Measurements from ENCODE around the gene MSI2. TPM values are rescaled to one million over a fixed set of nuclear protein-coding genes. Genes with fewer than 3 reads are reported as not detected.

Gene MSI2
- polyA plus RNA-seq, 4 donors = 85.9 to 104 (median 97.5) TPM

DNA sequence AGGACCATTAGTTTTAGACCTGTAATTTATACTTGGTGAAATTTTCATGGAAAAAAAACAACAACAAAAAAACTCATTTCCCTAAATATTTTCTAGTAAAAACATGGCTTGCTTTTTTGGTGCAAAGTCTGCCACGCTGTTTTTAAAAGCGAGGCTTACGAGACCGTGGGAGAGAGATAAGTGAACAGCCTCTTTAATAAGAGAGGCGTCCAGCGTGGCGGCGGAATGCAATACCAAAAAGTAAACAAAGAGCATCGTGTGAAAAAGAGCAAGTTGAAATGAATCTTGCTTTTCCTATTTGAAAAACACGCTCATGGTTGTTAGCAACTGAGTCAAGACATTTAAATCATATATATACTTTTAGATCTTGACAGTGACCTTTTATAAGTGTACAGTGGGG lies 10.5 kb upstream of the MSI2 start:
- DNase-seq (ENCODE audit: low read depth in 4 of 4, low spot score in 2 of 4) = no peak

DNA sequence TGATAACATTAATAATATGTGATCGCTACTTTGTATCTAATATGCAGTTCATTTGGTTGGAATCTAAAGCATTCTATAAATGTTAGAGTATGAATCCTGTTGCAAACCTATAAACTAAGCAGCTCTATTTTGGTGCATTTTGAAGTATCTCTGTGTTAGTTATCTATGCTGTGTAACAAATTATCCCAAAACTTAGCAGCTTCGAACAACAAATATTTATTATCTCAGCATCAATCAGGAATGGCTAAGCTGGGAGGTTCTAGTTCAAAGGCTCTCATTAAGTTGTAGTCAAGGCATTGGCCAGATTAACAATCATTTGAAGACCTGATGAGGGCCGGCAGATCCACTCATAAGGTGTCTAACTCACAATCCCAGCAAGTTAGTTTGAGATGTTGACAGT lies 10.1 kb upstream of the MSI2 start:
- DNase-seq (ENCODE audit: low read depth in 4 of 4, low spot score in 2 of 4) = no peak

DNA sequence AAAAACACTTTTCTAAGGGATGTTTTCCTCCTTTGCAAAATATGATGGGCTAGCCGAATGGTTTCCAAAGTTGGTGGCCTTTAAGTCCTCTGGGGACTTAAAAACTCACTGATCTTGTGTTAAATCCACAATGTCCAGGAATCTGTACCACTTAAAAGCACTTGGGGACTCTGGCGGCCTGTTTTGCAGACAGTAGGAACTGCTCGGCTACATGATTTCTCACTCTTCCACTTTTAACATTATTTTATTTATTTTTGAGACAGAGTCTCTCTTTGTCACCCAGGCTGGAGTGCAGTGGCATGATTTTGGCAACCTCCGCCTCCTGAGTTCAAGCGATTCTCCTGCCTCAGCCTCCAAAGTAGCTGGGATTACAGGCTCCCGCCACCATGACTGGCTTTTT lies 9.1 kb upstream of the MSI2 start:
- no peak for DNase-seq (ENCODE audit: low read depth in 4 of 4, low spot score in 2 of 4)

DNA sequence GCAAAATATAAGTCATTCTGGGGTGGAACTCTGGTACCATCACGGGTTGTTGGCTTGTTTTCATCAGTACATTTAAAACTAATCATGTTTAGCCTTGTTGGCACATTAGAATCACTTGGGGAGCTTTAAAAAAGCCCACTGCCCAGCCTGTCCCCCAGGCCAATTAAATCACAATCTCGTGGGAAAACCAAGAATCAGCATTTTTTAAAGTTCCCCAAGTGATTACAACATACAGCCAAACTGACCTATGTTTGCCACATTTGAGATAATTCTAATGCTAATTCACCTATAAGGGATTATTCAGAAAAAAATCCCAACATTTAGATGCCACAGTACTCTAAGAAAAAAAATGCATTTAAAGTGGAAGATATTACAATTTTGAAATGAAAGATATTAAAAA lies 8.4 kb upstream of the MSI2 start:
- no peak for DNase-seq (ENCODE audit: low read depth in 4 of 4, low spot score in 2 of 4)

DNA sequence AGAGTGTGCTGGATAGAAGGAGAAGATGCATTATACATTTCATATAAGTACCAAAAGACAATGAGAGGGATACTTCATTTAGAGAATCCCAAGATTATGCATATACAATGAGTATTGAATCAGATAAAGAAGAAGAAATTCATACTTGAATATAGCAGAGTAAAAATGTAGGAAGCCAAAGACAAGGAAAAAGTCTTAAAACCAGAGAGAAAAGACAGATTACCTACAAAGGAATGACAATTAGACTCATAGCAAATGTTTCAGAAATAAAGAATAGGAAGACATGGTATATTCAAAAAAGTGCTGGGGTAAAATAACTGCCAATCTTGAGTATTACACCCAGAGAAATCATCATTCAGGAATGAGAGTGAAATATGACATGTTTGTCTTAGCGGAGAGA lies 6.8 kb upstream of the MSI2 start:
- DNase-seq (ENCODE audit: low read depth in 4 of 4, low spot score in 2 of 4) = no peak

DNA sequence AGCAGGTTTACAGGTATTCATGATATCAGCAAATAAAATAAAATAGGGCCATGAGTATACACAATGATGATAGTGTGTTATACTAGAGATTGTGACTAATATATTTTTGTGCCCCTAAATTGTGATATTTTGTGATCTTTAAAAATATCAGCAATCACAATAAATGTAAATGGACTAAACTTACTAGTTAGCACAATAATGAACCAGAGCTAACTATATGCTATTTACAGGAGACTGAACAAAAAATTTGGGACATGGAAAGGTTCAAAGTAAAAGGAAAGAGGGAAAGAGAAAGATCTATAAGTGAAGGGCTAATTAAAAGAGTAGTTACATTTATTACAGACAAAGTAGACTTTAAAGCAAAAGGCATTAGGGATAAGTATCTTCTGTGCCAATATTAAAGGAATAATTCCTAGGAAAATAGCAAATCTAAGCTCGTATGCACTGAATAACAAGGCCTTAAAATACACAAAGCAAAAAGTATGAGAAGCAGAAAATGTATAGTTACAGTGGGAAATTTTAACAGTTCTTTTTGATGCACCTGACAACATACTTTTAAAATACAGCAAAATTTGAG lies 5.0 kb upstream of the MSI2 start:
- DNase-seq (ENCODE audit: low read depth in 4 of 4, low spot score in 2 of 4) = no peak

DNA sequence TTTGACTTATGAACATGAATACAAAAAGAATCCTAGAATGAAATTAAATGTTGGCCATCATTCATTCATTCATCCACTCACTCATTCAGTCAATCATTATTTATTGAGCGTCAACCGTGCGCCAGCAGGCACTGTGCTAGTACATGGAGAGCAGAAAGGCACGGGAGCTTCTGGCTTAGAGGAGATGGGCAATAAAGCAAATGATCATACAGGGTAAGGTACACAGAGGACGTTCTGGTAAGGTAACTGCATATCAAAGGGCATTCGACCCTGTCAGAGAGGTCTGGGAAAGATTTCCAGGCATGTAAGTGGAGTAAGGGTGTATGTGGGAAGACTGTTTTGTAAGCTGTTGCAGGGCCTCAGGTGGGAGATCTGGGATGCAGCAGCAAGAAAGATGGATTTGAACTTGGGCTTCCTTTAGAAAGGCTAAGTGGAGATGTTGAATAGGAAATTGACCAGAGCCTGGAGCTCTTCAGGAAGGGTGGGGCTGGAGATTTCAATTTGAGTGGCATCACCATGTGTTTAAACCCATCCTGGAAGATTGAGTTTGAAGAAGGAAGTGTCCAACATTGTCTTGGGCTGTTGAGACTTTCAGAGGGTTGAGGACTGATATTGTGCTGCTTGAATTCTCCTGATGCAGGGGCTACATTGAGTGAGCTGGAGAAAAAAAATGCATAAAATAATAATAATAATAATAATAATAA lies 2.8 kb upstream of the MSI2 start:
- no peak for DNase-seq (ENCODE audit: low read depth in 4 of 4, low spot score in 2 of 4)

DNA sequence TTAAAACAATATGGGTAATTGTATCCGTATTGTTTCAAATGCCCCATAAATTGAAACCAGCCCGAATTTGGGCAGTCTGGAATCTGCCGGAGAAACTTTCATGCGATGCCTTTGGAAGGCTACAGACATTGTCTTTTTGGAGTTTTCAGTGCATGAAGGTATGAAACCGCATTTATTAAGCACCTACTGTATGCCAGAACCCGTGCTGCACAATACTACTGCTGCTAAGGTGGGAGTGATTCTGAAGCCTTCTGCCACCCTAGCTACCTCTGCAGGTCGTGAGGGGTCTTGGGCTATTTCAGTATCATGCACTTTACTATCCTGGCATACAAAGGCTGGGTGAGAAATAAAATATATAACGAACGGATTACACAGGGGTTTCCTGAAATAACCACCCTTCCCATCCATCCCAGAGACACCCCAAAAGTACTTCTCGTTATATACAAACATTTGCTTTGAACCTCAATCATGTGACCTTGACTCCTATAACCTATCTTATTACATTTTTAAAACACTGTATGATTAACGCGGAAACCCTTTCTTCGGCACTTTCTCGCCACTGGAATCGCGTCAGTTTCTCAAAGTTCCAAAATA lies 1.0 kb upstream of the MSI2 start:
- no peak for DNase-seq (ENCODE audit: low read depth in 4 of 4, low spot score in 2 of 4)

DNA sequence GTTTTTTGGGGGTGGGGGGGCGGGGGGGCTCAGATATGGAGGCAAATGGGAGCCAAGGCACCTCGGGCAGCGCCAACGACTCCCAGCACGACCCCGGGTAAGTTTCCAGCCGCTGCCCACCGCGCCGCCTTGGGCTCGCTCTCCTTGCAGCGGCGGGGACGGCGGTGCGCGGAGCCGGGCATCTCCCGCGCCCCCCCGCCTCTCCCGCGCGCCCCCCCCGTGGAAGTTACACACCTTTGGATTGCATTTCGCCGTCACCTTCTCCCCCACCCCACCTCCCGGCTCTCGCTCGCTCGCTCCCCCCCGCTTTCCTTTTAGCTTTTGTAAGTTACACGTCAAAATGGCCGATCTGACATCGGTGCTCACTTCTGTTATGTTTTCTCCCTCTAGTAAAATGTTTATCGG lies 387 bp downstream of the MSI2 start:
- DNase-seq (ENCODE audit: low read depth in 4 of 4, low spot score in 2 of 4) = no peak

DNA sequence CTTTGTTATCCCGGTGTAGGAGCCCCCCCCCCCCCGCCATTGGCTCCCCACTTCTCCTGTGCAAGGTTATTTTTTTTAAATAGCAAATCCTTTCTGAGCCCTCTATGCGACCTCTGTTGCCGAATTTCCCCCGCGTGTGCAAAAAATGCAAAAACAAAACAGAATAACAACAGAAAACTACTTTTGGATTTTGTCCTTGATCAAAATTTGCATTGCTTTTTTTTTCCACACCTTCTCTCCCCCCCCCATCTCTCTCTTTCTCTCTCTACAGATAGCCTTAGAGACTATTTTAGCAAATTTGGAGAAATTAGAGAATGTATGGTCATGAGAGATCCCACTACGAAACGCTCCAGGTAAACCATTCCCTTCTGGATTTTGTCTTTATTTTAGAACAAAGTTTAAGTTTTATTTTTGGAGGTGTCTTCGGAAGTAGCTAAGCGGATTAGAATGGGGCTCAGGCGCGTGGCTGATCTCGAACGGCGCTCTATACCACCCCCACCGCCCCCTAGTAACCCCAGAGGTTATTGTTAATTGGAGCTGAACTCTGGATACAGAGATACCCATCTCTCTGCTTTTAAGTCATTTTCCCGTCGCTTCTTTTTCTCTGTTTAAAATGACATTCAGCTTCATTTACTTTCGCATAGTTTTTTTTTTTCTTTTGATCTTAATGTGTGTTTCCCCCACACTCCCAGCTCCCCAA lies 1.0 kb downstream of the MSI2 start:
- DNase-seq (ENCODE audit: low read depth in 4 of 4, low spot score in 2 of 4) = no peak

DNA sequence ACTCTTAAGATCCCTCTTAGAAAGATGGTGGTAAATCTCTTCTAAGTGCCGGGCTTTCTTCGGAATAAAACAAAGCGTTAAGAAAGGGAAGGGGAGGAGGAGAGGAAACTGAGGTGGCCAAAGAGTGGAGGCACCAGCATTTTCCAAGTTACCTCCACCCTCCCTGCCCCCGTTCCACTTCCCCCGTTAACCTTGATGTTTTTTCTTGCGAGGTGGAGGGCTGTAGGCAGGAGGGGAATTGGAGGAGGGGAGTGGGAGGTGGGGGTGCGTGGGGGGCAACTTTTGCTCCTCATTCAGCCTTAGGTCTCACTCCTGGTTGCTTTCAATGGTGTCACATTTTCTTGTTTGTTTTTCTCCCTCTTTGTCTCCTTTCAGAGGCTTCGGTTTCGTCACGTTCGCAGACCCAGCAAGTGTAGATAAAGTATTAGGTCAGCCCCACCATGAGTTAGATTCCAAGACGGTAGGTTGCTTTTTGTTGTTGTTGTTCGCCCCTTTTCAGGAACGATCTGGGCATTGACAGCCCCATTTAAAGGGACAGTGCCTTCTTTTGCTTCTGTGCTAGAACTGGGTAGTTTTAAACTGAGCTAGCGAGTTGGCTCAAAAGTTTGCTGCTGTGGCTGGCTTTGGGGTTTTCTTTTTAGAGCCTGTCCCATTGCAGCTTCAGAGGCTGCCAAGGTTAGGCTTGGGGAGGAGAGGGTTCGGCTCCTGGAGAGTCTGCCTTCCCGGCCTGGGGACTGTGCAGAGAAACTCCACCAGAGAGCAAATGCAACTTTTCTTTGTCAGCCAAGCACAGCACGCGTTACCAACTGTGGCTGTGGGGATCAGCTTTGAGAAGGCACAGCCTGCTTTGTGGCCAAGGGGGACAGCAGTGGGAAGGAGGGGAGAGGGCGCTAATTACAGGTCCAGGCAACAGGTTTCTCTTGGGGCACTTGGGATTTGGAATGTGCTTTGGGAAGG lies 1.9 kb downstream of the MSI2 start:
- no peak for DNase-seq (ENCODE audit: low read depth in 4 of 4, low spot score in 2 of 4)

DNA sequence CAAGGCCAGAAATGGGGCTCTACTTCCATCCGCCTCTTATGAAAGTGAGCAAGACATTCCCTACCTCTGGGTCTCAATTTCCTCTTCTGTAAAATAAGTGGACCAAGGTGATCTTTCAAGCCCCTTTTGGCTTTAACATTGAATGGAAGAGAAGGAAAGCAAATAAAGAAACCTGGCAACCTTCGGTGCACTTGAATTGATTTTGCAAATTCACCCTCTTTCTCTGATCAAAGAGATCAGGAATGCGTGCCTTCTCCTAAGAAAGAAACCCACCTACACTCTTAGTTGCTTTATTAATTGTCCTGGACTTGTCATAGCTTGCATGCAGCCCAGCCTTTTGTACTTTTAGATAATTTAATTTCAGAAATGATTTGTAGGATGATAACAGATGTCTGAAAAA lies 3.0 kb downstream of the MSI2 start:
- no peak for DNase-seq (ENCODE audit: low read depth in 4 of 4, low spot score in 2 of 4)

DNA sequence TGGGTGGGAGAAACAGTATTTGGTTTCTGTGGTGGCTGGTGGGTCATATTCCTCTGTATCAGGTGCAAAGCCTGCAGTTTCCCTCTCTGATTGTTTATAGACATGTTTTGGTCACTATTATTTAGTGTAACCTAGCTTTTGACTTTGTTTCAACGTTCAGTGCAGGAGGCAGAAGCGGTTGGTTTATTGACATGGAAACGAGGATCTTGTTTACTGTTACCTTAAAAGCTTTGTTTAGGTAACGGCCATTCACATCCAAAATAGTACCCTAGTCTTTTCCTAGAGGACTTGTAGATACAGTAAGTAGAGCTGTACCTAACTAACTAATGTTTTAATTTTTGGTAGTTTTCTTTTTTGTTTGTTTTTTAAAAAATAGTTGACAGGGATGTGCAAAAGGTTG lies 3.5 kb downstream of the MSI2 start:
- no peak for DNase-seq (ENCODE audit: low read depth in 4 of 4, low spot score in 2 of 4)

DNA sequence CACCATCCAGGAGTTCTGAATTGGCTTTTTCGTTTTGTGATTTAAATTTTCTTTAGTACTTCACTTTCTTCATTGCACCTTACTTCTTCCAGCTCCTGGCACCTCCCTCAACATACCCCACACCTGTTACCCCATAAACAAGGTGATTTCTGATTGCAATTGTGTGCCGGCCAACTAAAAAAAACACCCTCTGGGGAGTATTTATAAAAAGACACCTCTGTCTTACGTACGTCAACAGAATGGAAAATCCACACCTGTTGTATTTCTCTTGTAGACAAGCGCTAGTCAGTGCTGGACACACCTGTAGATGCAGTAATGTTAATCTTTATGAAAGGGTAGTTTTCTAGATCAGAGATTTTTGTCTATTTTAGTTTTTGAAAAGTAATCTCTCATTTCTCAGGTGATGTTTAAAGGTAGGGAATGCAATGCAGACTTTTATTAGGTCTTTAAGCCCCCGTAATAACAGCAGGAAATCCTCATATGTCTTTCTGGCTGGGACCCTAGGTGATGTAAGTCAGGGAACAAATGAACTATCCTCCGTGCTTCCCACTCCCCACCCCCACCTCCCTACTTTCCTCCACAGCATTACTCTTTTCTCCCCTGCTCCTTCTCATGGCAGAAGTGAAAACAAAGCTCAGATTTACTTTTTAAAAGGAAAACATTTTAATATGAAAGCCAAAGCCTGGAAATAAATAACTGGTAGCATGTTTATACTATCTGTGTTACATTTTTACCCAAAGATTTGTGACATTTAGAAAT lies 4.2 kb downstream of the MSI2 start:
- no peak for DNase-seq (ENCODE audit: low read depth in 4 of 4, low spot score in 2 of 4)

DNA sequence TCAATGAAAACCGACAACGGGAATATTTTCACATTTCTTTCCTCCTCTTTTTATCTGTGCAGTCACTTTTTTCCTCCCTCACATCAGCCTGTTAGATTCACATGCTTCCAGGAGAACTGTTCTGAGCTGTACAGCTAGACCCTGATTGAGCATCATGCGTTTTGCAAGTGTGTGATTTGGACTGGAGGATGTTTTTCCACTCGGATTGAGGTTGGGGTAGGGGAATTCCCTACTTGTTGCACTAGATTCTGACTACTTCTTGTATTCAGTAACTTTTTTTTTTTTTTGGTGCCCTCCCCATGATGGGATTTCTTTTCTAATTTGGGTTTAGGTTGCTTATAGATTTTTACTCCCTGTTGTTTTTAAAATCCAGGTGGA lies 4.8 kb downstream of the MSI2 start:
- DNase-seq (ENCODE audit: low read depth in 4 of 4, low spot score in 2 of 4) = no peak

DNA sequence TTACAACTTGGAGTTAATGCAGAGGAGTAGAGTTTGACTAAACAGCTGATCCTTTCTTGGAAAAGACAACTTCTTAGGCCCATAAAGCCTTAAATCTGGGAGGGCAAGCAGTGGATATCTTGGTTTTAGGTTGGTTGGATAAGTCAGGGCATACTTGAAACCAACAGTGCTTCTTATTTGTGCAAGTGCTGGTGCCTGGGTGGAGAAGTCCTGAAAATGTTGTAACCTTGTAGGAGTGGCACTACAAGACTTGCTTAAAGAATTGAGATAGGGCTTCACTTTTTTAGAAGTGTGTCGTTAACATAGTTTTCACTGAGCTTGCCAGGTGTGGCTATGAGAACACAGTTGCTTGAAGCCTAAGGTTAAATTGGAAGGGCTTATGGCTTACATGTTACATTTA lies 6.2 kb downstream of the MSI2 start:
- DNase-seq (ENCODE audit: low read depth in 4 of 4, low spot score in 2 of 4) = no peak

DNA sequence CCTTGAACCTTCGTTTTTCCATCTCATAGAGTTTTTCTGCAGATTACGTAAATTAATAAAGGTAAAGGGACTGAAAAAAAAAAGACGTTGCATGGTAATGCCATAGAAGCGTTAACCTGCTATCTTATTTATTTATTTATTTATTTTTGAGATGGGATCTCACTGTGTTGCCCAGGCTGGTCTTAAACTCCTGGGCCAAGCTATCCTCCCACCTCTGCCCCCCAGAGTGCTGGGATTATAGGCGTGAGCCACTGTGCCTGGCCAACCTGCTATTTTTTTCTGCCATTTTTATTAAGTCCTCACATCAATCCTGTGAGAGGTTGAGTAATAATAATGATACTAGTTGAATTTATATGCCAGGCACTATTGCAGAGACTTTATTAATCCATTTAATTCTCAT lies 7.9 kb downstream of the MSI2 start:
- no peak for DNase-seq (ENCODE audit: low read depth in 4 of 4, low spot score in 2 of 4)

DNA sequence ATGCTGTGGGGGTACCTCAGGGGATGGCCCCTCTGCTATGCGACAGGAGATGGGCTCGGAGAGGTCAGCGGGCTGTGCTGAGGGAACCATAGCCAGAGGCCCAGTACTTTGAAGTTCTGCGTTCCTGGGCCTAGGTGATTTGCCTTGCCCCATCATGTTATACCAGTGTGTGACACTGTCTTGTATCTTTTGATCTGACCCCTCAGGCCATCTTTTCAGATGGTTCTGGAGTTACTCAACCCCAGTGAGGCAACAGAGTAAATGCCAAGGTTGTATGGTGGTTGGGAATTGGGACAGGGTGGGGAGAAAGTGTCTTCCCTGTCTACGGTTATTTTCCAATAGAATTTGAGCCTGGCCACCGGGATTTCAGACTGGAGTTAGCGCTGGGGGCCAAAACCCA lies 8.5 kb downstream of the MSI2 start:
- DNase-seq (ENCODE audit: low read depth in 4 of 4, low spot score in 2 of 4) = no peak

DNA sequence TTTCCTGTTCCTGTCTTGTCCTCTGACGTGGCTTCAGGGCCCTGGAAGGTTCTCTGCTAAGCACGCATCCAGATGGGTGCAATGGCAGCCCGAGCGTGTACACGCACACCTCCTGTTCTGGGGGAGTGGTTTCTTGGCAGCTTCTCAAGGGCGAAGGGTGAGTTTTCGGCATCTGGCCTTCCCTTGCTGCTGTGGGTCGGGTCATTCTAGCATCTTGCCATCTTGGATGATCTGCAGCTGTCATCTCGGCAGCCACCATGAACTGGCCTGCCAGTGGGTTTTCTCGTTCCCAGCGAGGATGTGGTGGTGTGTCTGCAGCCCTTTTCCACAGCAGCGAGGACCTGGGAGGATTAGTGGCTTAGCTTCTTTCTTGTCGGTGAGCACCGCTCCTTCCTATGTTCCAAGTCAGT lies 10.6 kb downstream of the MSI2 start:
- DNase-seq (ENCODE audit: low read depth in 4 of 4, low spot score in 2 of 4) = no peak

DNA sequence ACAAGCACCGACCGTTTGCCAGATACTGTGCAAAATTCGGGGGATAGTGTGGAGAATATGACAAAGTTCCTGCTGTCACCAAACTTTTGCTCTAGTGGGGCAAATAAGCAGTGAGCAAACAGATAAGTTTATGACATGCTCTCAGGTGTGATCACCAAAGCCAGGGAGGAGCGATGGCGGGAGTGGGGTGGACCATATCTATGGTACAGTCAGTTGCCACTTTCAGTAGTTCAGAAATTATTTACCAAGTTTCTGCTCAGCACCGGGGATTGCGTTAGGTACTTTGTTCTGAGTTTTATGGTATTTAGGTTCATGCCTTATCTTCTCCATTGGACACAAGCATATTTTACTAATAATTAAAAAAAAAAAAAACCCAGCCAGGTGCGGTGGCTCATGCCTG lies 11.9 kb downstream of the MSI2 start:
- no peak for DNase-seq (ENCODE audit: low read depth in 4 of 4, low spot score in 2 of 4)

Data from left renal cortex interstitium (tissue), 4 donors.